SU-DHL-6 (cell line): Measurements from ENCODE around the gene FAM120A.

Experiments
- H2AFZ ChIP-seq: fragments of 200-600 bp; sonication (generic); 2 replicates; pipeline ENCODE4 v1.6.1; 2014; ENCODE audit warnings: low read depth, mild to moderate bottlenecking, moderate library complexity, mixed read lengths, antibody characterized with exemption, low read length; ENCODE audit not compliant: severe bottlenecking
- H3F3A ChIP-seq: fragments of 200-600 bp; shearing (Covaris generic); 2 replicates; pipeline ENCODE4 v1.6.0; 2016; ENCODE audit warnings: antibody characterized with exemption, mild to moderate bottlenecking; ENCODE audit not compliant: insufficient read depth
- H3K27ac ChIP-seq: fragments of 200-600 bp; sonication (generic); 2 replicates; pipeline ENCODE4 v1.5.1; 2016; ENCODE audit warnings: low read depth, mild to moderate bottlenecking, low read length, moderate library complexity, mixed read lengths
- H3K27me3 ChIP-seq: fragments of 200-600 bp; sonication (generic), shearing (Covaris generic); 2 replicates; pipeline ENCODE4 v1.6.0; 2014; ENCODE audit warnings: mild to moderate bottlenecking, low read length
- H3K36me3 ChIP-seq: fragments of 200-600 bp; sonication (generic); 2 replicates; pipeline ENCODE4 v1.6.1; 2014; ENCODE audit warnings: mild to moderate bottlenecking, low read length, mixed read lengths
- H3K4me2 ChIP-seq: fragments of 300-600, 200-600 bp; shearing (Covaris generic), sonication (generic); 2 replicates; pipeline ENCODE4 v1.6.0; 2014; ENCODE audit warnings: low read length, low read depth, mild to moderate bottlenecking; ENCODE audit not compliant: poor library complexity, severe bottlenecking
- H3K4me3 ChIP-seq: fragments of 200-600 bp; sonication (generic); 2 replicates; pipeline ENCODE4 v1.5.1; 2014; ENCODE audit warnings: antibody characterized with exemption, low read length, mild to moderate bottlenecking, mixed read lengths; ENCODE audit not compliant: insufficient read depth, poor library complexity, severe bottlenecking
- H3K79me2 ChIP-seq: fragments of 200-600 bp; sonication (generic); 2 replicates; pipeline ENCODE4 v1.6.1; 2014; ENCODE audit warnings: mild to moderate bottlenecking, low read length, moderate library complexity; ENCODE audit not compliant: insufficient read depth
- H3K9ac ChIP-seq: fragments of 200-600 bp; sonication (generic); 2 replicates; pipeline ENCODE4 v1.7.0; 2014; ENCODE audit warnings: mild to moderate bottlenecking, low read length
- H3K9me2 ChIP-seq: fragments of 200-600 bp; sonication (generic); replicated peaks from 2 replicates; pipeline ENCODE4 v1.6.1; 2014; ENCODE audit warnings: low read length; ENCODE audit not compliant: insufficient read depth
- H3K9me3 ChIP-seq: fragments of 200-600 bp; sonication (generic); 2 replicates; pipeline ENCODE4 v1.6.1; 2014; ENCODE audit warnings: low read length, mixed read lengths; ENCODE audit not compliant: insufficient read depth
- H4K20me1 ChIP-seq: fragments of 200-600 bp; sonication (generic); 2 replicates; pipeline ENCODE4 v1.6.1; 2014; ENCODE audit warnings: low read depth, mild to moderate bottlenecking, antibody characterized with exemption, low read length, moderate library complexity, mixed read lengths
- CTCF ChIP-seq: fragments of 200-600 bp; sonication (generic); IDR thresholded peaks from one replicate; pipeline ENCODE4 v1.5.1; 2017; ENCODE audit warnings: antibody characterized with exemption, mild to moderate bottlenecking, low read length, moderate library complexity; ENCODE audit not compliant: insufficient read depth, poor library complexity, severe bottlenecking
- EZH2phosphoT487 ChIP-seq: fragments of 200-600 bp; sonication (generic), shearing (Covaris generic); conservative IDR thresholded peaks from 2 replicates; pipeline ENCODE4 v1.6.1; 2018; ENCODE audit warnings: mild to moderate bottlenecking, antibody characterized with exemption, low read length, moderate library complexity, mixed read lengths

FAM120A gene

GRCh38 chr9:93517331-93517730, 65.8 kb downstream of the FAM120A start:
- no peaks in the 10 kb centered on the region for H3K27me3 ChIP-seq
- no peaks in the 10 kb centered on the region for H3F3A ChIP-seq
- no peaks in the 10 kb centered on the region for H4K20me1 ChIP-seq
- no peak overlapping the region for H2AFZ ChIP-seq
- H3K9ac ChIP-seq, result no peak overlapping the region
- H3K9me3 ChIP-seq, result no peaks in the 10 kb centered on the region
- H3K79me2 ChIP-seq, result peaks cover 11% of the 10 kb centered on the region; the same call in 1 of the 2 replicates
- 0 out of 2 replicates have a peak, but pooled peaks cover 4% of the 10 kb centered on the region for H3K36me3 ChIP-seq
- no peak overlapping the region for H3K4me2 ChIP-seq
- TF ChIP-seq CTCF (no peak), EZH2phosphoT487 (no peak)
- H3K9me2 ChIP-seq, result no peaks in the 10 kb centered on the region
- H3K27ac ChIP-seq, result no peak overlapping the region
- H3K4me3 ChIP-seq, result no peak overlapping the region

GRCh38 chr9:93520523-93520922, 69.0 kb downstream of the FAM120A start:
- no peak overlapping the region for H3K9ac ChIP-seq
- H3K4me2 ChIP-seq, result no peak overlapping the region
- H3K9me2 ChIP-seq, result no peaks in the 10 kb centered on the region
- H3K79me2 ChIP-seq, result no peaks in the 10 kb centered on the region; the same call in 1 of the 2 replicates
- H3K9me3 ChIP-seq, result no peaks in the 10 kb centered on the region
- no peak overlapping the region for H3K4me3 ChIP-seq
- TF ChIP-seq EZH2phosphoT487 (no peak), CTCF (no peak)
- H3K36me3 ChIP-seq, result peaks cover 4% of the 10 kb centered on the region; the same call in 1 of the 2 replicates
- H3K27me3 ChIP-seq, result no peaks in the 10 kb centered on the region
- H3F3A ChIP-seq, result no peaks in the 10 kb centered on the region
- no peak overlapping the region for H2AFZ ChIP-seq
- no peak overlapping the region for H3K27ac ChIP-seq
- no peaks in the 10 kb centered on the region for H4K20me1 ChIP-seq

- Histone ChIP-seq H3K36me3 (peaks cover 3% of the 10 kb centered on the region; the same call in 1 of the 2 replicates), H3K9me2 (no peaks in the 10 kb centered on the region), H2AFZ (no peak overlapping the region), H3K79me2 (no peaks in the 10 kb centered on the region; the same call in 1 of the 2 replicates), H4K20me1 (no peaks in the 10 kb centered on the region), H3K27ac (no peak overlapping the region), H3K9ac (no peak overlapping the region), H3K4me3 (no peak overlapping the region), H3F3A (no peaks in the 10 kb centered on the region), H3K4me2 (no peak overlapping the region), H3K27me3 (no peaks in the 10 kb centered on the region), H3K9me3 (no peaks in the 10 kb centered on the region)
- no peak for TF ChIP-seq CTCF
- TF ChIP-seq EZH2phosphoT487, result no peak
Measured at GRCh38 chr9:93522736-93523135, 71.3 kb downstream of the FAM120A start.
